ENCODE measurements around the gene DPP4.
"Not testable (repeated sequence)": the region's sequence is repeated elsewhere in the genome, so short reads cannot be mapped to it uniquely, and the experiment has no call there.

Gene DPP4

DNA sequence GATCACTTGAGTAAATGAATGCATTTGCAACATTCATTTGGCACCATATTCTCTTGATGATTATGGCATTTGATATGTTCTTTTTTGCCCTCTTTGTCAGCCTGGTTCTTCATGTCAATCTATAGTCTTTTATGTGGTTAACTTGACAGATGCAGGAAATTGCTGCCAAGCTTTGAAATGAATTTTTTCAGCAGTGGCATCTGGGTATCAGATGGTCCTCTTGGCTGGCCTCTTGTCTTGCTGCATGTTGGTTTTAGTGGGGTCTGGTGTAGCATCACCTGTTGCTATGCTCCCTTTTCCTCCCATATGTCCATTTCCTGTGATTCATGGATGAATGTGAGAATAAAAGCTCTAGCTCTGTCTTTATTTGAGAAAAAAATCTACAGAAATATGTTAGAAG is 119.9 kb downstream of the DPP4 start:
- no peak for DNase-seq (ENCODE audit: low read depth)

DNA sequence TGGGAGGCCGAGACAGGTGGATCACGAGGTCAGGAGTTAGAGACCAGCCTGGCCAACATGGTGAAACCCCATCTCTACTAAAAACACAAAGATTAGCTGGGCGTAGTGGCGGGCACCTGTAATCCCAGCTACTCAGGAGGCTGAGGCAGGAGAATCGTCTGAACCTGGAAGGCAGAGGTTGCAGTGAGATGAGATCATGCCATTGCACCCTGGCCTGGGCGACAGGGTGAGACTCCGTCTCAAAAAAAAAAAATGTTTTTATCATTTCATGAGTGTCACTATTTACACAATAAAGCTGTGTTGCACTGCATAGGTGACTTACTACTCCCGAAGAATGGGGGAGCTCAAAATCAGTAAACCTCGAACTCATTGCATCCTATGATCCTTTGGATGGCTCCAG is 120.6 kb downstream of the DPP4 start:
- DNase-seq (ENCODE audit: low read depth): not testable (repeated sequence)

DNA sequence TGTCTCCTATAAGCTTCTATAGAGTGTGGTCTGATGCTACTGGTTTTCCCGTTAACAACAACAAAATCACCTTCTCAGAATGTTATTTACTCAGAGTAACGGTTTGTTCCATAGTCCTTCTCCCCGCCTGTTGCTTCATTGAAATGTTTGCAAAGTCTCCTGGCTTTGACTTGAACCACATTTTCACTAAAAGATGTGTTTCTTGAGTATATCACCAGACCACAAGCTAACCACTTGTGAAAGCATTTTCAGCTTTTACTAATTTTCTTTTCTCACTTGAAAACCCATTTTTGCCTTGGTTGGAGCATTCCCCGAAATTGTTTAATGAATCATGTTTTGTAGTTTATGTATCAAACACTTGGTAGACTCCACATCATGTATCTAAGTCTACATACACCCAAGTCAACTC is 121.2 kb downstream of the DPP4 start:
- no peak for DNase-seq (ENCODE audit: low read depth)

DNA sequence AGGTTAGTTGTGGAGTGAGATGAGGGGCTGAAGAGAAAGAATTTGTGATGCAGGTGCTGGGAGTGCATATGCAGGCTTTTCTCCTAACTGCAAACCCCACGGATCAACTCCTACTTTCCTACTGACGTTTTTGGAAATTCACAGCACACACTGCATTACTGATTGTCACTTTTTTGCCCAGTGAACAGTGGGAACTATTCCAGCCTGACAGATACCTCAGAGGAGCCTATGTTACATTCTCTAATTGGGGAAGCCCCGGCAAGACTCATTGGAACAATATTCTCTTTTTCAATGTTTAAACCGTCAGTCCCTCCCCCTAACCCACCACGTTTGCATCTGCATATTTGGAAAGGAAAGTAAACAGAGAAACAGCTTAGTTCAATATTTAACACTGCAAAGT is 126.2 kb downstream of the DPP4 start:
- DNase-seq (ENCODE audit: low read depth): no peak

DNA sequence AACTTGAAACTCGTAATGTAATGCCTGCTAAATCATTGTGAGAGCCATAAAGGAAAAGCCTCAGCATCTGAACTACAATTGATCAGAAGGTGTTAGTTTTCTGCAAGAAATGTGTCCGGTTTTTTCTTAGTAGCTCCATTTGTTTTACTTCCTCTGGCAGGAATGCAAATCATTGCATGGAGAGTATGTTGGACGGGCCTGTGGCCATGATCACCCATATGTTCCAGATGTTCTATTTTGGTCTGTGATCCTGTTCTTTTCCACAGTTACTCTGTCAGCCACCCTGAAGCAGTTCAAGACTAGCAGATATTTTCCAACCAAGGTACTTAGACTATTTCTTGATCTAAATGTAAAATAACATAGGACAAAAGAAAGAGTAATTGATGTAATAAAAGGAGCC is 126.6 kb downstream of the DPP4 start:
- DNase-seq (ENCODE audit: low read depth): no peak

DNA sequence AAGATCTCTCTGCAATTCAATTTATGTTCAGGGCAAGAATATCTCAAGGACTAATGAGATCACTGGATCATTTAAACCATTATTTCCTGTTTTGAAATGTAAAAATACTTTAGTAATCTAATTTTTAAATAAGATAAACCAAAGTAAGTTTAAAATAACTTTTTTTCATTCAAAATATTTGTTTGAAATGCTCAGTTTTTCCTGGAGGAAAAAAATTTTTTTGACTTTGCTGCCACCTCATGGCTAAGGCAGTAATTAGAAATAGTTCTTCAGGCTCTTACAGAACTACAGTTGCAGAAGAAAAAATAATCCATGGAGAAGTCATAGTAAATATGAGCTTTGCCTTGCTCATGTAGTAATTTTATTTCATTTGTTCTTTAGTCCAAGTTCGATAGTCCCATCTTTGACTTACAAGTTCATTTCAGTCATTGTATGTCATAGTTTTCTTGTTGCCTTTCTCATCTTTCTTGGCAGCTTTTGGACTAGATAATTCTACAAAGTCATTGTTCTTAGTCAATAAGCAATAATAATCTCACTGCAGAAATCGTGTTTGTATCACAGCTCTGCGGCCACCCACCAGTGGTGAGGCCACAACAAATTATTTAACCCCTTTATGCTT is 127.4 kb downstream of the DPP4 start:
- DNase-seq (ENCODE audit: low read depth): no peak

DNA sequence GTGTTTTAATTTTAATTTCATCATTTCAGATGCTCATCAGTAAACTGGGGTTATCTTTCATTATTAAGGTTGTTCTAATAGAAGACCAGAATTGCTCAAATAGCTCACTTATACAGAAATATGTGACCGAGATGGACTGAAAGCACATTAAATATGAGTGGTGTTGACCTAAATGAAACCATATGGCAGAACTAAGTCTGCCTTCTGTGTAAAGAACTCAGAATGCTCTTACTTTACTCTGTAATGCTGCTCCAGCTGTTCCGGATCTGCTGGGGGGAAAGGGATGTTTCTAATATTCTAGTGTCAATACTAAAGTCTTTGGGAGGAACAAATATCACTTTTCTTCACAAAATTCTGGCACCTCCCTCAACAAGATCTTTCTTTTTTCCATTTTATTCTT is 131.0 kb downstream of the DPP4 start:
- no peak for DNase-seq (ENCODE audit: low read depth)
